ENCODE results near the gene ATXN8OS.

Gene ATXN8OS

GRCh38 chr13:70107498-70108281 lies at the start of gene ATXN8OS:
Gene ATXN8OS (plus strand): TSS chr13:70107826.
- TF ChIP-seq, protein P1, sequence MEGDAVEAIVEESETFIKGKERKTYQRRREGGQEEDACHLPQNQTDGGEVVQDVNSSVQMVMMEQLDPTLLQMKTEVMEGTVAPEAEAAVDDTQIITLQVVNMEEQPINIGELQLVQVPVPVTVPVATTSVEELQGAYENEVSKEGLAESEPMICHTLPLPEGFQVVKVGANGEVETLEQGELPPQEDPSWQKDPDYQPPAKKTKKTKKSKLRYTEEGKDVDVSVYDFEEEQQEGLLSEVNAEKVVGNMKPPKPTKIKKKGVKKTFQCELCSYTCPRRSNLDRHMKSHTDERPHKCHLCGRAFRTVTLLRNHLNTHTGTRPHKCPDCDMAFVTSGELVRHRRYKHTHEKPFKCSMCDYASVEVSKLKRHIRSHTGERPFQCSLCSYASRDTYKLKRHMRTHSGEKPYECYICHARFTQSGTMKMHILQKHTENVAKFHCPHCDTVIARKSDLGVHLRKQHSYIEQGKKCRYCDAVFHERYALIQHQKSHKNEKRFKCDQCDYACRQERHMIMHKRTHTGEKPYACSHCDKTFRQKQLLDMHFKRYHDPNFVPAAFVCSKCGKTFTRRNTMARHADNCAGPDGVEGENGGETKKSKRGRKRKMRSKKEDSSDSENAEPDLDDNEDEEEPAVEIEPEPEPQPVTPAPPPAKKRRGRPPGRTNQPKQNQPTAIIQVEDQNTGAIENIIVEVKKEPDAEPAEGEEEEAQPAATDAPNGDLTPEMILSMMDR (IDR thresholded peaks at IDR 0.05), result no peak
- H3K36me3 Mint-ChIP-seq (ENCODE audit: low read depth), result no peaks in the 10 kb centered on the region
- H3K4me1 Mint-ChIP-seq, result peaks cover 13% of the 10 kb centered on the region
- peak; percentile 59 for DNase-seq
- H3K27me3 Mint-ChIP-seq (ENCODE audit: low read depth, poor library complexity), result peaks cover 59% of the 10 kb centered on the region
- no peaks in the 10 kb centered on the region for H3K9me3 Mint-ChIP-seq
- peak within 1 kb of the TSS; percentile 84 for H3K4me3 Mint-ChIP-seq
- no peak within 1 kb of the TSS for H3K27ac Mint-ChIP-seq

GRCh38 chr13:70080012-70080411 lies 27.6 kb upstream of the ATXN8OS start:
- no peak overlapping the region for H3K4me3 Mint-ChIP-seq
- H3K4me1 Mint-ChIP-seq, result no peaks in the 10 kb centered on the region

DNA sequence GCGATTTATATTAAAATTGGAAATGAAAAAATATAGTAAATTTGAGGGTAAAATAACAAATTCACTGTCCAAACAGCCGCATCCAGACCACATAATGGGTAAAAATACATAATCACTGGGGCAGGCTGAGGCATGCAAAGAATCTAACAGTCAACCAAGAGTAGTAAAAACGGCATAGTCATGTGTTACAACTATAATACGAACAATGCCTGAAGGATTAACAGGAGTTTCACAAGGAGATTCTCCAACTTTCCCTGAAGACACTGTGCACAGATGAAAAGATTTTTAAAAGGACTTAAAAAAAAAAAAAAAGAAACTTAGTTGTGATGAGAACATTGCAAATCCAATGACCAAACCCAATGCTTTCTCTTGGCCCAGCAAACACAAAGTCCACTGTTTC lies 20.4 kb upstream of the ATXN8OS start:
- no peaks in the 10 kb centered on the region for H3K4me1 Mint-ChIP-seq
- no peaks in the 10 kb centered on the region for H3K36me3 Mint-ChIP-seq (ENCODE audit: low read depth)
- H3K9me3 Mint-ChIP-seq, result no peaks in the 10 kb centered on the region
- TF ChIP-seq, protein P1 (IDR thresholded peaks at IDR 0.05), result no peak
- H3K4me3 Mint-ChIP-seq, result no peak overlapping the region
- no peak overlapping the region for H3K27ac Mint-ChIP-seq
- no peaks in the 10 kb centered on the region for H3K27me3 Mint-ChIP-seq (ENCODE audit: low read depth, poor library complexity)
- no peak for DNase-seq

More at GRCh38 chr13:70080012-70080411, 27.6 kb upstream of the ATXN8OS start:
- no peak overlapping the region for H3K27ac Mint-ChIP-seq
- TF ChIP-seq, protein P1 (IDR thresholded peaks at IDR 0.05), result no peak
- no peaks in the 10 kb centered on the region for H3K36me3 Mint-ChIP-seq (ENCODE audit: low read depth)
- H3K27me3 Mint-ChIP-seq (ENCODE audit: low read depth, poor library complexity), result no peaks in the 10 kb centered on the region
- no peak for DNase-seq
- H3K9me3 Mint-ChIP-seq, result no peaks in the 10 kb centered on the region

GRCh38 chr13:70088926-70089325 lies 18.7 kb upstream of the ATXN8OS start:
- no peaks in the 10 kb centered on the region for H3K36me3 Mint-ChIP-seq (ENCODE audit: low read depth)
- no peaks in the 10 kb centered on the region for H3K4me1 Mint-ChIP-seq
- TF ChIP-seq, protein P1 (IDR thresholded peaks at IDR 0.05), result no peak
- H3K9me3 Mint-ChIP-seq, result no peaks in the 10 kb centered on the region
- H3K27me3 Mint-ChIP-seq (ENCODE audit: low read depth, poor library complexity), result no peaks in the 10 kb centered on the region
- H3K4me3 Mint-ChIP-seq, result no peak overlapping the region
- no peak overlapping the region for H3K27ac Mint-ChIP-seq
- no peak for DNase-seq

GRCh38 chr13:70090036-70090723 lies 17.4 kb upstream of the ATXN8OS start:
- H3K36me3 Mint-ChIP-seq (ENCODE audit: low read depth), result no peaks in the 10 kb centered on the region
- no peak overlapping the region for H3K27ac Mint-ChIP-seq
- no peak for DNase-seq
- TF ChIP-seq, protein P1 (IDR thresholded peaks at IDR 0.05), result no peak
- H3K4me3 Mint-ChIP-seq, result no peak overlapping the region
- no peaks in the 10 kb centered on the region for H3K9me3 Mint-ChIP-seq
- H3K4me1 Mint-ChIP-seq, result no peaks in the 10 kb centered on the region
- no peaks in the 10 kb centered on the region for H3K27me3 Mint-ChIP-seq (ENCODE audit: low read depth, poor library complexity)
